NT2/D1 (cell line): ENCODE data around the gene TPM2.
A peak's percentile ranks its signal among the peaks of the same experiment; 100 is the strongest.

Experiments used
- YY1 ChIP-seq: IDR thresholded peaks from 2 replicates; pipeline ENCODE4 v1.6.1; 2011; ENCODE audit not compliant: insufficient read length, insufficient read depth
- ZNF274 ChIP-seq: IDR thresholded peaks from 2 replicates; pipeline ENCODE4 v1.6.1; 2011; ENCODE audit warnings: mild to moderate bottlenecking, low read depth, low read length

DNA sequence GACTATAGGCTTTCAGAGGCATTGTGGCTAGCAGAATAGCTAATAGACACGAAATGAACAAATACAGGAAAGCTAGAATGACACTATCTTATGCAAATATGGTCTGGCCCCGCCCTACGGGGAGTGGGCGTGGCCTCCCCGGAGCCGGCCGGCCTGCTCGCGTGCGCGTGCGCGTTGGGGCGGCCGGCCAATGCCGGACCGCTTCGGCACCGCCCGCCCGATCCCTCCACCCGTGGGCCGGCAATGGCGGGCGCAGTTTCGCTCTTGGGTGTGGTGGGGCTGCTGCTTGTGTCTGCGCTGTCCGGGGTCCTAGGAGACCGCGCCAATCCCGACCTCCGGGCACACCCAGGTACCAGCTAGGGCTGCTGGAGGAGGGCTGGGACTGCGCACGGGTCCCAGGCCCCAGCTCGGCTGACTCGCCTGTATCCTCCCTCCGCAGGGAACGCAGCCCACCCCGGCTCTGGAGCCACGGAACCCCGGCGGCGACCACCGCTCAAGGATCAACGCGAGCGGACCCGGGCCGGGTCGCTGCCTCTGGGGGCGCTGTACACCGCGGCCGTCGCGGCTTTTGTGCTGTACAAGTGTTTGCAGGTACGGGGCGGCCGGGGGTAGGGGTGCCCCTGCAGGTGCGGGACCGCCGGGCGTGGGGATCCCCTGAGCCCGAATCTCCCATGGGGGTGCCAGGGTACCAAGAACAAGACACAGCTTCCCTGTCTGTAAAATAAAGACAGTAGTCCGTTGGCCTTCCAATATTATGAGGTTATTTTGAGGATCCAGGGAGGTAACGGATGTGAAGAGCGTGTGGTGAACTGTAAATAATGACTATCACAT, 31.4 kb downstream of the TPM2 start, which contains the start of gene CCDC107:
- peak; percentile 50 for TF ChIP-seq YY1
- TF ChIP-seq ZNF274: no peak
